Measurements from ENCODE around the gene P2RX4.

Gene P2RX4

GRCh38 chr12:121209624-121210572, at the start of gene P2RX4:
P2RX4 (plus strand) TSS chr12:121210129; CDS start chr12:121210165, 36 bp downstream.
- peak; percentile 95 for DNase-seq

GRCh38 chr12:121162384-121162783, 47.5 kb upstream of the P2RX4 start:
- DNase-seq, result no peak

GRCh38 chr12:121162985-121163384, 46.9 kb upstream of the P2RX4 start:
- no peak for DNase-seq

- DNase-seq, result peak; percentile 46
Observed at GRCh38 chr12:121164839-121165238, 45.1 kb upstream of the P2RX4 start.

GRCh38 chr12:121165316-121165715, 44.6 kb upstream of the P2RX4 start:
- no peak for DNase-seq

- no peak for DNase-seq
Observed at GRCh38 chr12:121166356-121166755, 43.6 kb upstream of the P2RX4 start.

GRCh38 chr12:121167232-121167820, 42.6 kb upstream of the P2RX4 start:
- no peak for DNase-seq

GRCh38 chr12:121167951-121168350, 42.0 kb upstream of the P2RX4 start:
- DNase-seq, result no peak

GRCh38 chr12:121170151-121170550, 39.8 kb upstream of the P2RX4 start:
- no peak for DNase-seq

- no peak for DNase-seq
Observed at GRCh38 chr12:121170611-121171260, 39.2 kb upstream of the P2RX4 start.

- DNase-seq, result no peak
Observed at GRCh38 chr12:121172145-121172544, 37.8 kb upstream of the P2RX4 start.

- DNase-seq, result peak; percentile 39
Observed at GRCh38 chr12:121175383-121176119, 34.4 kb upstream of the P2RX4 start.

- DNase-seq, result no peak
Observed at GRCh38 chr12:121176826-121177529, 33.0 kb upstream of the P2RX4 start.

GRCh38 chr12:121181181-121181580, 28.7 kb upstream of the P2RX4 start:
- no peak for DNase-seq

- no peak for DNase-seq
Observed at GRCh38 chr12:121182222-121182893, 27.6 kb upstream of the P2RX4 start.

GRCh38 chr12:121184425-121184824, 25.5 kb upstream of the P2RX4 start:
- DNase-seq, result no peak

- peak; percentile 63 for DNase-seq
Observed at GRCh38 chr12:121184984-121185889, 24.7 kb upstream of the P2RX4 start.

- no peak for DNase-seq
Observed at GRCh38 chr12:121186826-121187225, 23.1 kb upstream of the P2RX4 start.

- DNase-seq, result no peak
Observed at GRCh38 chr12:121187501-121187900, 22.4 kb upstream of the P2RX4 start.

- DNase-seq, result no peak
Observed at GRCh38 chr12:121188227-121188626, 21.7 kb upstream of the P2RX4 start.

GRCh38 chr12:121189131-121189530, 20.8 kb upstream of the P2RX4 start:
- DNase-seq, result no peak

Measured in OCI-M1 (cell line).